ENCODE results near the gene PARD3B. TPM values are rescaled to one million over a fixed set of nuclear protein-coding genes. Genes with fewer than 3 reads are reported as not detected.

The PARD3B gene
- total RNA-seq, 1 donor from 2014 or later = 23.8 TPM

DNA sequence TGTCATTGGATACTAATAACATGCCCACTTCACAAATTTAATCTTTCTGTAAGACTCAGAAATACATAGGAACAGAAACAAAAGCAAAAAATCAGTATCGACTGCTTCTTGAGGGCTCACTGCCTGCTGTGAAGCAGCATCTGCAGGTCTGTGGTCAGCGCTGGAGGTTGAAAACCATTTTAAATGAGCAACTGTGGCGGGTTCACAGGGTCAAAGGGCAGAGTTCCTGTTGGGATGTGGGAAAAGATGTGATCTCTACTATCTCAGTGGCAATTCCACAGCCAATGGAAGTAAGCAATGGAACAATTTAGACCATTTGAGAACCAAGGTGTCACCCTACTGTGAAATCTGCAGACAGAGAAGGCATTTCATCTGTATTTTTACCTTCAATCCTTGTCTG lies 468.3 kb downstream of the PARD3B start:
- no peak for ATAC-seq
- TF ChIP-seq, protein P1, sequence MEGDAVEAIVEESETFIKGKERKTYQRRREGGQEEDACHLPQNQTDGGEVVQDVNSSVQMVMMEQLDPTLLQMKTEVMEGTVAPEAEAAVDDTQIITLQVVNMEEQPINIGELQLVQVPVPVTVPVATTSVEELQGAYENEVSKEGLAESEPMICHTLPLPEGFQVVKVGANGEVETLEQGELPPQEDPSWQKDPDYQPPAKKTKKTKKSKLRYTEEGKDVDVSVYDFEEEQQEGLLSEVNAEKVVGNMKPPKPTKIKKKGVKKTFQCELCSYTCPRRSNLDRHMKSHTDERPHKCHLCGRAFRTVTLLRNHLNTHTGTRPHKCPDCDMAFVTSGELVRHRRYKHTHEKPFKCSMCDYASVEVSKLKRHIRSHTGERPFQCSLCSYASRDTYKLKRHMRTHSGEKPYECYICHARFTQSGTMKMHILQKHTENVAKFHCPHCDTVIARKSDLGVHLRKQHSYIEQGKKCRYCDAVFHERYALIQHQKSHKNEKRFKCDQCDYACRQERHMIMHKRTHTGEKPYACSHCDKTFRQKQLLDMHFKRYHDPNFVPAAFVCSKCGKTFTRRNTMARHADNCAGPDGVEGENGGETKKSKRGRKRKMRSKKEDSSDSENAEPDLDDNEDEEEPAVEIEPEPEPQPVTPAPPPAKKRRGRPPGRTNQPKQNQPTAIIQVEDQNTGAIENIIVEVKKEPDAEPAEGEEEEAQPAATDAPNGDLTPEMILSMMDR (IDR thresholded peaks at IDR 0.05) = no peak
- no peak overlapping the region for H3K4me3 ChIP-seq
- H3K27ac ChIP-seq = no peak overlapping the region
- H3K9me3 ChIP-seq = no peaks in the 10 kb centered on the region
- intact Hi-C loops (cut with DNase I) = no loop called here
- no peak for DNase-seq
- no peaks in the 10 kb centered on the region for H3K36me3 ChIP-seq
- H3K4me1 ChIP-seq = no peaks in the 10 kb centered on the region
- H3K27me3 ChIP-seq (ENCODE audit: low read depth) = no peaks in the 10 kb centered on the region

DNA sequence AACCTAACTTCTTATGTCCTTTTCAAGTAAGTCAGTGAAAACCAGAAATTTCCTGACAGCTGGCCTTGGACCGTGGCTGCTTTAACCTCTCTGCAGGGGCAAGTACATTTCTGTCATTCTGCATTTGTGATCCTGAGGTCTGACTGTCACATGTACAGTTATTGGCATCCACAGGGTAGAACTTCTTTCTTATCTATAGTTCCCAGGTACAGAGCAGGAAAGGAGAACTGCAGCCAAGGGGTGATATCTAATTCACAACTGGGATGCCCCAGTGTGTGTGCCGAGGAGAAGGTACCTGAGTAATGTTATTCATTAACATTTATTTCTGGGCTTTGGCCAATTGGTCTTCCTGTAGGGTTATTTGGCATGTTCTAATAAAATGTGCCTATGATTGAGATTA lies 468.9 kb downstream of the PARD3B start:
- intact Hi-C loops (cut with DNase I) = no loop called here

DNA sequence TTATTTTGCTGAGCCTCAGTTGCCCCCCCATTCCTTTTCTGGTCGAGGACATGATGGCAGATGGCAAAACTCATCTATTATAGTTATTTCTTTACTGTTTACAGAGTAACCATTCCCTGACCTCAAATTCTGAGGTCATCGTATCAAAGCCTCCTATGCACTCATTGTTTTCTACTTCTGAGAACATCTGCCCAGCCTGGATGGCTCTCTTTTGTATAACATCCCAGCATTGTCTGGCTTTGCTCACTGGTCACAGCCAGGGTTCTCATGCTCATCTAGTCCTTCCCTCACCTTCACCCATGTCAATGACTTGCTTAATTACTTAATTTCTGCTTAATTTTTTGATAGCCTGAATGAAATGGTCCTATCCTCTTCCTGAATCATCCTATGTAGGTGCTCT lies 472.1 kb downstream of the PARD3B start:
- H3K27me3 ChIP-seq (ENCODE audit: low read depth) = no peaks in the 10 kb centered on the region
- ATAC-seq = no peak
- H3K4me1 ChIP-seq = no peaks in the 10 kb centered on the region
- TF ChIP-seq, protein P1 (IDR thresholded peaks at IDR 0.05) = no peak
- no peaks in the 10 kb centered on the region for H3K36me3 ChIP-seq
- H3K27ac ChIP-seq = no peak overlapping the region
- DNase-seq = no peak
- H3K9me3 ChIP-seq = peaks cover 6% of the 10 kb centered on the region
- H3K4me3 ChIP-seq = no peak overlapping the region
- intact Hi-C loops (cut with DNase I) = no loop called here

More for the DNA sequence above, 468.9 kb downstream of the PARD3B start:
- no peaks in the 10 kb centered on the region for H3K36me3 ChIP-seq
- ATAC-seq (no peak), DNase-seq (no peak)
- TF ChIP-seq, protein P1 (IDR thresholded peaks at IDR 0.05) = no peak
- H3K27ac ChIP-seq = no peak overlapping the region
- peaks cover 1% of the 10 kb centered on the region for H3K9me3 ChIP-seq
- no peak overlapping the region for H3K4me3 ChIP-seq
- no peaks in the 10 kb centered on the region for H3K27me3 ChIP-seq (ENCODE audit: low read depth)
- no peaks in the 10 kb centered on the region for H3K4me1 ChIP-seq

DNA sequence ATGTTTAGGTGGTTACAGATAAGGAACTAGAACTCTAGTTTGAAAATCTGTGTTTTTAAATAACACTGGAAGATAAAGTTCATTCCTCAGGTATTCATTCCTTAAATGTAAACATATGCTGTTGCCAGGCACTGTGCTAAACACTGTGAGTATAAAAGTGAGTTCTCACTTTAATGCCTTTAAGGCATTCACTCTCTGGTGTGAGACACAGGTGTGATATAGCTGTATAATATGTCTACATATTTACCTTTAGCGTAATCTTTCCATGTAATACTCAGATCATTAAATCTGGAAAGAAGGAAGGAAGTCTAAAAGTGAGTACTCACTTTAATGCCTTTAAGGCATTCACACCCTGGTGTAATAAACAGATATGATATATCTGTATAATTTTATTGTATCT lies 472.6 kb downstream of the PARD3B start:
- intact Hi-C loops (cut with DNase I) = no loop called here
- Histone ChIP-seq H3K27me3 (ENCODE audit: low read depth) (no peaks in the 10 kb centered on the region), H3K36me3 (no peaks in the 10 kb centered on the region), H3K4me3 (no peak overlapping the region), H3K27ac (no peak overlapping the region), H3K4me1 (no peaks in the 10 kb centered on the region), H3K9me3 (peaks cover 6% of the 10 kb centered on the region)
- DNase-seq (no peak), ATAC-seq (no peak)
- TF ChIP-seq, protein P1 (IDR thresholded peaks at IDR 0.05) = no peak

DNA sequence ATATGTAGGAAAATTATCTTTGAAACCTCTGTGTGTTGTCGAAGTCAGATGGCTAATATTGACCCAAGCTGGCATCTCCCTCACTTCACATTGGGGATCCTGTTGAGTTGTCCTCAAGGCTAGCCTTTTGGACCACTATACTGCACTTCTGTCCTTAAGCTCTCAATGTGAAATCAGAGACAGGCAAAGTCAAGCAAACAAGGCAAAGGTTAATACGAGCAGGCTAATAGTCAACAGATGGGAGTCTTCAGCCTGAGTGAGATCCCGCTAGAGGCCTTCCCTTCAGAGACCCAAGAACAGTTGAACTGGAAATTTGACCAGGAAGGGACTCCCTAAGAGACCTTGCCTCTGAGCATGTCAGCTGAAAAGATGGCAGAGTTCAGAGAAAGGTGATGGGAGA lies 475.4 kb downstream of the PARD3B start:
- Histone ChIP-seq H3K9me3 (peaks cover 6% of the 10 kb centered on the region), H3K27ac (no peak overlapping the region), H3K4me1 (peaks cover 5% of the 10 kb centered on the region), H3K36me3 (no peaks in the 10 kb centered on the region), H3K27me3 (ENCODE audit: low read depth) (no peaks in the 10 kb centered on the region), H3K4me3 (no peak overlapping the region)
- intact Hi-C loops (cut with DNase I) = no loop called here
- TF ChIP-seq, protein P1 (IDR thresholded peaks at IDR 0.05) = no peak
- DNase-seq (no peak), ATAC-seq (no peak)

DNA sequence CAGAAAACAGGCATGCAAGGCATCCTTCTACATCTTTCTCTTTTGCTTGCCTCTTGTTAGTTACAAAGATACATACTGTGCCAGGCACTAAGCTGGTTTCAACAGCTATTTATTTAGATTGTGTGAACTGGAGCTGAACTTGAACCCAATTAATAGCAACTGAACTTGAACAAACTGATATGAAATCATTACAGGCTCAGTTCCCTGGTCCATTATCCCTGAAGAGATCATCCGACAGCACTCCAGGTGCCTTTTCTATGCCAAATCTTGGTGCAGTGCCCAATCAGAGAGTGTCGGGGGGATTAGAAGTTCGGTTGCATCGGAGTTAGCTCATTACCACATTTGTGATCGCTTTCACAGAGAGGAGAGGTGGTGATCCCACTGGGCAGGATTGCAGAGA lies 477.6 kb downstream of the PARD3B start:
- no peak for DNase-seq
- TF ChIP-seq, protein P1 (IDR thresholded peaks at IDR 0.05) = no peak

More for the DNA sequence above, 477.6 kb downstream of the PARD3B start:
- Histone ChIP-seq H3K36me3 (no peaks in the 10 kb centered on the region), H3K27me3 (ENCODE audit: low read depth) (no peaks in the 10 kb centered on the region), H3K4me3 (no peak overlapping the region), H3K9me3 (peaks cover 6% of the 10 kb centered on the region), H3K4me1 (peaks cover 7% of the 10 kb centered on the region), H3K27ac (no peak overlapping the region)
- intact Hi-C loops (cut with DNase I) = no loop called here
- ATAC-seq = no peak

Measured in lower lobe of right lung (tissue), 2 donors.